PFSK-1 (cell line): ENCODE data around the gene CLCN6.

Experiments
- POLR2AphosphoS5 ChIP-seq: IDR thresholded peaks from 2 replicates; pipeline ENCODE4 v1.6.1; 2012; ENCODE audit warnings: low read depth, mild to moderate bottlenecking, control low read depth, low read length, moderate library complexity
- SIN3A ChIP-seq: IDR thresholded peaks from 2 replicates; pipeline ENCODE4 v1.6.1; 2012; ENCODE audit warnings: mild to moderate bottlenecking, low read length, moderate library complexity, borderline replicate concordance; ENCODE audit not compliant: insufficient read depth
- TAF1 ChIP-seq: IDR thresholded peaks from 2 replicates; pipeline ENCODE4 v1.6.1; 2012; ENCODE audit warnings: low read length, control low read depth, borderline replicate concordance; ENCODE audit not compliant: insufficient read depth
- TF ChIP-seq, protein P1 (sequence below), 2 experiments: IDR thresholded peaks; 2 replicates each; pipeline versions ENCODE4 v1.6.1 to v1.8.0; 2011 to 2012; ENCODE audit warnings: low read depth in 2 of 2, low read length in 2 of 2, control low read depth in 1 of 2, inconsistent platforms in 1 of 2, mild to moderate bottlenecking in 1 of 2, moderate library complexity in 1 of 2; ENCODE audit not compliant: insufficient read depth in 1 of 2

DNA sequence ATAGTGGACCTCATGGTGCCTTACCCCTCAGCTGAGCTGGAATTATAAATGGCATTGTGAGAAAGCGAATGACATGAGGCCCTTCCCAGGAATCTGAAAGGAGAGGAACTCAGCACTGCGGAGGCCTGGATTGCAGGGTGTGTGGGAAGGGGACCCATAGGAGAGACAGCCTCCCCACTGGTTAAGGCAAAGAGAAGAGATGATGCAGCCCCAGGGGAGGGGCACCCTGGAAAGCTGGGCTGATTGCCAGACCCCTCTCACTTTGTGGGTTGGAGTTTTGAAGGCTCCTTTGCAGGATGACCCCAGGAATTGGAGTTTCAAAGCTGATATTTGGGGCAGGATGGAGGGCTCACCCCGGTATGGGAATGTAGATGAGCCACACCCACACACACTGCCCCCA is 50.7 kb downstream of the CLCN6 start:
- TF ChIP-seq TAF1 (no peak), SIN3A (no peak), POLR2AphosphoS5 (no peak)
- TF ChIP-seq, protein P1, sequence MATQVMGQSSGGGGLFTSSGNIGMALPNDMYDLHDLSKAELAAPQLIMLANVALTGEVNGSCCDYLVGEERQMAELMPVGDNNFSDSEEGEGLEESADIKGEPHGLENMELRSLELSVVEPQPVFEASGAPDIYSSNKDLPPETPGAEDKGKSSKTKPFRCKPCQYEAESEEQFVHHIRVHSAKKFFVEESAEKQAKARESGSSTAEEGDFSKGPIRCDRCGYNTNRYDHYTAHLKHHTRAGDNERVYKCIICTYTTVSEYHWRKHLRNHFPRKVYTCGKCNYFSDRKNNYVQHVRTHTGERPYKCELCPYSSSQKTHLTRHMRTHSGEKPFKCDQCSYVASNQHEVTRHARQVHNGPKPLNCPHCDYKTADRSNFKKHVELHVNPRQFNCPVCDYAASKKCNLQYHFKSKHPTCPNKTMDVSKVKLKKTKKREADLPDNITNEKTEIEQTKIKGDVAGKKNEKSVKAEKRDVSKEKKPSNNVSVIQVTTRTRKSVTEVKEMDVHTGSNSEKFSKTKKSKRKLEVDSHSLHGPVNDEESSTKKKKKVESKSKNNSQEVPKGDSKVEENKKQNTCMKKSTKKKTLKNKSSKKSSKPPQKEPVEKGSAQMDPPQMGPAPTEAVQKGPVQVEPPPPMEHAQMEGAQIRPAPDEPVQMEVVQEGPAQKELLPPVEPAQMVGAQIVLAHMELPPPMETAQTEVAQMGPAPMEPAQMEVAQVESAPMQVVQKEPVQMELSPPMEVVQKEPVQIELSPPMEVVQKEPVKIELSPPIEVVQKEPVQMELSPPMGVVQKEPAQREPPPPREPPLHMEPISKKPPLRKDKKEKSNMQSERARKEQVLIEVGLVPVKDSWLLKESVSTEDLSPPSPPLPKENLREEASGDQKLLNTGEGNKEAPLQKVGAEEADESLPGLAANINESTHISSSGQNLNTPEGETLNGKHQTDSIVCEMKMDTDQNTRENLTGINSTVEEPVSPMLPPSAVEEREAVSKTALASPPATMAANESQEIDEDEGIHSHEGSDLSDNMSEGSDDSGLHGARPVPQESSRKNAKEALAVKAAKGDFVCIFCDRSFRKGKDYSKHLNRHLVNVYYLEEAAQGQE (IDR thresholded peaks at IDR 0.05; ENCODE audit: insufficient read depth in 1 of 2, low read depth in 2 of 2, low read length in 2 of 2), result no peak
